GM12874 (cell line): ENCODE data around the gene CDK2AP2.

Source experiments
- CTCF ChIP-seq: IDR thresholded peaks from 2 replicates; pipeline ENCODE4 v1.5.1; 2011; ENCODE audit warnings: low read depth, mild to moderate bottlenecking, control low read depth, low read length, moderate library complexity; ENCODE audit not compliant: insufficient read depth

Gene CDK2AP2

GRCh38 chr11:67472882-67473281 is 35.1 kb downstream of the CDK2AP2 start:
- TF ChIP-seq CTCF = no peak

- TF ChIP-seq CTCF = no peak
These were observed 37.5 kb downstream of the CDK2AP2 start for GRCh38 chr11:67470337-67471002.

GRCh38 chr11:67469508-67469811 is 38.5 kb downstream of the CDK2AP2 start:
- no peak for TF ChIP-seq CTCF

- TF ChIP-seq CTCF = peak; percentile 65
These were observed 39.0 kb downstream of the CDK2AP2 start, which contains the start of gene TMEM134 for GRCh38 chr11:67468759-67469507. TSS of gene TMEM134 (minus strand) at chr11:67469251. CDS start at chr11:67469192, 59 bp downstream.

GRCh38 chr11:67468456-67468758 is 39.6 kb downstream of the CDK2AP2 start:
- no peak for TF ChIP-seq CTCF

GRCh38 chr11:67468056-67468455 is 39.9 kb downstream of the CDK2AP2 start:
- TF ChIP-seq CTCF = no peak

GRCh38 chr11:67466962-67467771 is 40.8 kb downstream of the CDK2AP2 start:
- TF ChIP-seq CTCF = no peak
